NCI-H345 (cell line): ENCODE measurements around the gene KRABD2.
"Not testable (repeated sequence)": the region's sequence is repeated elsewhere in the genome, so short reads cannot be mapped to it uniquely, and the experiment has no call there.

Experiments
- DNase-seq: peaks from one replicate; lab custom pipeline; 2025; lab: John Stamatoyannopoulos, UW

The KRABD2 gene

GRCh38 chr17:8392674-8393469 is 16.4 kb upstream of the KRABD2 start:
- DNase-seq: no peak

DNA sequence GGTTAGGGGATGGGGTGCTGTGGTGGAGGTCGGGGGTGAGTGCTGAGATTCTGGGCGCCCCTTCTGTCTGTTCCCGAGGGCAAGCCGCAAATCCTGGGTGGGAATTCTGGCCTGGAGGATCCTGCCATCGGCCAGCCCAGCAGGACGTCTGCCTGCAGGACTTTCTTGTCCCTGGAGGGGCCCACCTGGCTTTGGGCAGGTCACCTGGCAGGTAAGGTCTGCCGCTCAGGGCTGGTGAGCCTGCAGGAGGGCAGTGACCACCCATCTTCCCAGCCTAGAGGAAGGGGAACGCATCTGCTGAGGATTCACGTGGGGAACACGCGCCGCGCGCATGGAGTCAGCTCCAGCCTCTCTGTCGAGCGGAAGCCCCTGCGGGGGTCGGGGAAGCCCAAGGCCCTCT is 15.8 kb upstream of the KRABD2 start:
- peak; percentile 5 for DNase-seq

DNA sequence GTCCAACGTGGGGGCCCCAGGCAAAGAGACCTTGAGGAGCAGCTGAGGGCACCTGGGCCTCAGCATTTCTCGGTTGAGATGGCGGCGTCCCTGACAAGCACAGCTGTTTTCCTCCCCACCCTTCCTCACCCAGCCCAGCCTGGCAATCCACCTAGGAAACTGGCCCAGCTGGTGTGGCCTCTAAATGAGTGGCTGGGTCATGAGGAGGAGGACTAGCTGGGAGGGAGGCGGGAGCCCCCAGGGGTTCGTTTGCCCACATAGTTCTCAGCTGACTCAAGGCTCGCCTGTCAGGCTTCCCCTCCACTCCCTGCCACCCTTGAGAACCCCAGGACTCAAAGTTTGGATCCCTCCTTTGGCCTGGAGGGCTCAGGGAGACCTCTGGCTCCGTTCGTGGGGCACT is 15.2 kb upstream of the KRABD2 start:
- DNase-seq: no peak

GRCh38 chr17:8387914-8388651 is 11.6 kb upstream of the KRABD2 start:
- no peak for DNase-seq

DNA sequence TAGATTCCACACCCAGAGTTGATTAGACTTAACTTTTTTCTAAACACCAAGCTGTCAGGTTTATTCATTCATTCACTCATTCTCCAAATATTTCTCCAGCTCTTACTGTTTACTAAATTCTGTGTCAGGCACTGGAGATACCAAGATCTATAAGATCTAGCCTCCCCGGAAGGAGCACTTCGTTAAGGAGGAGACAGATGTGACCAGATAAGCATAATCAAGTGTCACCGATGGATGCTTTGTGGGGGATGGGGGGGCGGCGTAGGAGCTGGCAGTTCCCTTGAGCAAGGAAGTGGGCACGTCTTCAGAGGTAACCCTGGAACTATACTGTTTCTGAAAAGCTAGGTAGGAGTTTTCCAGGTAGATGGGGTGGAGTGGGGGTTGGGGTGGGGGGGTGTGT is 10.3 kb upstream of the KRABD2 start:
- no peak for DNase-seq

DNA sequence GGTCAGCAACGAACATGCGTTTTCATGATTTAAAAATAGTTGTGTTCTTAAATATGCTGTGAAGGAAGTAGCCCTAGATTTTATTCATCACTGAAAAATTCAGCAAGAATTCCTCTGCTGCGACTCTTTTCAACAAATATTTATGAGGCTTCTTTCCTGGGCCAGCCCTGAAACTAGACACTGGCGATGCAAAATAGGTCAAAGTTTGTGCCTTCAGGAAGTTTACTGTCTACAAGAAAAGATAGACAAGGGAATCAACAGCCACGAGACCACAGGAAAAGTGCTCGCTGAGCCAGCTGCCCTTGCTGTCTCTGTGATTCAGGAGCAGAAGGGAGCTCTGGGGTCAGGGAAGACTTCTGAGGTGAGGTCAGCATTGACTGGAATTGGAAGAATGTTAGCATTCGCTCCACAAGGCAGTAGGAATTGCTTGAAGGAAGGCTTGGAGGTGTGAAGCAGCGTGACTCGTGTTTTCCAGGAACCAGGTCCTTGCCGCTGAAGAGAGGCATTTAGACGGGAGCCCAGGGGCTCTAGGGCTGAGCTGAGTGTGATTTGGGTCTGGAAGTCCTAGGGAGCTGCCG is 8.4 kb upstream of the KRABD2 start:
- DNase-seq: no peak

DNA sequence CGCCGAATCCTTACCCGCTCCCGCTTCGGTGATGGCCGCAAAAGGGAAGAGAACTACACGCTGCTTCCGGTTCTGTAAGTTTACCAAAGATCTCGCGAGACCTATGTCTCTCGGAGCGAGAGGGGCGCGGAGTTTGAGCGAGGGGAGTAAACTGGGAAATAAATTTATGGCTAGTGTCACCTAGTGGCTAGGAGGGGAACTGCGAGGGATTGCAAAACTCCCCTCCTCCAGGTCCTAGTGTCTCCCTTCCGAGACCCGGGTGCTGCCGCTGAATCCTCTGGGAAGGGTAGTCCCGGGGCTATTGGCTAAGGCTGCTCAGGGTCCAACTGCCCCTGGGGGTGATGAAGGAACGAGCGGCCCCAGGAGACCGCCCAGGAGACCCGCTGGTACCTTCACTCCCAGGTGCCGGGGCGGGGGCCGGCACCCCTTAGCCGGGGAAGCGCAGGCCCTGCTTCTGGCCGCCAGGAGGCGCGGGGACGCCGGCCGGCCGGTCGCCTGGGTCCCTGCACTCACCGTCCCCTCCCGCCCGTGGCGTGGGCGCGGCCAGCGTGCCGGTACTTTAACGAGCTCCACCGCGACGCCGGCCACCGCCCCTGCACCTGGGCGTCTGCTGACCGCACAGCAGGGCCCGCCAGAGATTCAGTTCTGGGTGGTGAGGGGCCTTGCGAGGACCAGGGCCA is 6.8 kb upstream of the KRABD2 start, which contains the start of gene RPL26:
Gene RPL26 (minus strand): TSS at position 51 of the 680 bp plus-strand sequence. CDS start 883 bp downstream, outside the sequence.
- peak; percentile 98 for DNase-seq

DNA sequence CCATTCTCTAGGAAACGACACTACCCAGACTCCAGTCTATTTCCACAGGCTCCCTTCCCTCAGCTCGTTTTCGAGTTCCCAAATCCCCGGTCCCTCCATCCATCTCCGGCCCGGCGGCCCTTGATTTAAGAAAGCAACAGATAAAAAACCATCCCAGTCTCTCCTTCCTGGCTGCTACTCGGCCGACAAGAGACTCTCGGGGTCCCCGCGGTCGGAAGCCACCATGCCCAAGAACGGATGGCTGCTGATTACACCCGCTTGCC is 6.3 kb upstream of the KRABD2 start:
- DNase-seq: no peak

- no peak for DNase-seq
Measured at GRCh38 chr17:8382052-8382879, 5.8 kb upstream of the KRABD2 start.

DNA sequence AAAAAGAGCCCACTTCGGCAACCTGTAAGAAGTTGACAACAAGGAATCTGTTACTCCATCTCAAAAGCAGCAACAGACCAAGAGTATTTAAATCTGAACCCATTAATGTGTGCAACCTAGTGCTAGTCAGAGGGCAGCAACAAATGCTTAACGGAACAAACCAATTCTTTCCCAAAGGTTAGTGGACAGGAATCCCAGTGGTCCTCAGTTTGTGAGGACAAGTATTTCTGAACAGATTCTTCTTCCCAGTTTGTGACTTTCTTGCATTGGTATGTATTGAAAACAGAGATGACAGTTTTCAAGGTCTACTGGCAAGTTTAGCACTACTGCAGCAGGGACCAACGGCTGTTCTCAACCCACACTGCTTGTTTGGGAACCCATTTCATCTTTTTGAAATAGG is 3.5 kb upstream of the KRABD2 start:
- no peak for DNase-seq

GRCh38 chr17:8378117-8378516 is 1.6 kb upstream of the KRABD2 start:
- DNase-seq: not testable (repeated sequence)

- no peak for DNase-seq
Measured at GRCh38 chr17:8377422-8377821, 918 bp upstream of the KRABD2 start.

- DNase-seq: no peak
Measured at GRCh38 chr17:8375738-8376259, 705 bp downstream of the KRABD2 start.

DNA sequence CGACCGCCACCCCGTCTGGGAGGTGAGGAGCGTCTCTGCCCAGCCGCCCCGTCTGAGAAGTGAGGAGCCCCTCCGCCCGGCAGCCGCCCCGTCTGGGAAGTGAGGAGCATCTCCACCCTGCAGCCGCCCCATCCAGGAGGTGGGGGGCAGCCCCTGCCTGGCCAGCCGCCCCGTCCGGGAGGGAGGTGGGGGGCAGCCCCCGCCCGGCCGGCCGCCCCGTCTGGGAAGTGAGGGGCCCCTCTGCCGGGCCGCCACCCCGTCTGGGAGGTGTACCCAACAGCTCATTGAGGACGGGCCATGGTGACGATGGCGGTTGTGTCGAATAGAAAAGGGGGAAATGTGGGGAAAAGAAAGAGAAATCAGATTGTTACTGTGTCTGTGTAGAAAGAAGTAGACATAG is 2.6 kb downstream of the KRABD2 start:
- DNase-seq: not testable (repeated sequence)

GRCh38 chr17:8372422-8372821 is 4.1 kb downstream of the KRABD2 start:
- no peak for DNase-seq

DNA sequence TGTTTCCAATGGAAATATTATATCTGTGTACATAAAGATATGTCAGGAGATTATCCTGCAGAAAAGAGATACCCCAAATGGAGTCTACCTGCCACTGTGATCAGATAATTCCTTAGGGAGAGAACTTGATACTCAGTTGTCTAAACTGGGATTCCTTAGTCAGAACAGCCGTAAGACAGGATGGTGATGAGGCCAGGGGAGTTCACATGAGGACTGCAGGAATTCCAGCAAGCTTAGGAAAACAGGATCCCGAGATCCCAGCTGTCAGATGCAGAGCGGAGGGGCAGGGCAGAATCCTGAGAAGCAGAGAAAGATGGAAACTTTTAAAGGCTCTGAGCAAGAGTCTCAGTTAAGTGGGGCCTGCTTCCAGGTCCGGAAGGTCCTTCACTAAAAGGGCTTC is 4.7 kb downstream of the KRABD2 start:
- no peak for DNase-seq

DNA sequence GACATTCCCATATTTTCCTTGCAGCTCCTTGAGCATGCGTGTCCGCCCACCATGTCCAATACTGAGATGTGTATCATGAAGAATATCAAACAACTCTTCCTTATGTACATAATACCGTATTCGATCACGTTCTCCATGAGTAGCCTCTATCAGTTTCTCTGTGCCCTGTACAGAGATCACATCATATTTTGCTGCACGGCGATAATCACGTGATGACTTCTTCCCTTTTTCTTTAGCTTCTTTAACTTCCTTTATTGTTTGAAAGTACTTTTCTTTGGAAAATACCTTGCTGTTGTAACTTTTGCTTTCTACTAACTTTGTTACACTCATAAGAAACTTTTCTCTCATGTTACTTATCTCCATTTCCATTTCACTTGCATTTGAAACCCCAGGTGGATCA is 6.6 kb downstream of the KRABD2 start:
- no peak for DNase-seq

DNA sequence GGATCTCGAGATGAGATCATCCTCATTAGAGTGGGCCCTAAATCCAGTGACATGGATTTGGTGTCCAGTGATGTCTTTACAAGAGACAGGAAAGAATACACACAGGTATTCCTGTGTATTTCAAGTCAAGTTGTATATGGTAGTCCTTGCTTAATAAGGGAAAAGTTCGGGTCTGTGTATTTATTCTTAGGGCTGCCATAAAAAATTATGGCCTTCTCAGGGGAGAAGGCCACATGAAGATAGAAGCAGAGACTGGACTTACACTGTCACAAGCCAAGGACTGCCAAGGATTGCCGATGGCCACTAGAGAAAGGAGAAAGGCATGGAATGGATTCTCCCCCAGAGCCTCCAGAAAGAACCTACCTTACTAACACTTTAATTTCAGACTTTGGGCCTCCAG is 8.3 kb downstream of the KRABD2 start:
- DNase-seq: no peak

GRCh38 chr17:8366231-8366630 is 10.3 kb downstream of the KRABD2 start:
- no peak for DNase-seq

- DNase-seq: no peak
Measured at GRCh38 chr17:8365143-8365542, 11.4 kb downstream of the KRABD2 start.

GRCh38 chr17:8362651-8363332 is 13.7 kb downstream of the KRABD2 start:
- no peak for DNase-seq
